ENCODE measurements around the gene GGTLC1. TPM values are rescaled to one million over a fixed set of nuclear protein-coding genes. Genes with fewer than 3 reads are reported as not detected.

Gene GGTLC1
- under 1 TPM in 1 of 3 donors, not detected in 2; 0.39 TPM for polyA plus RNA-seq

GRCh38 chr20:23988561-23988960, at the start of gene GGTLC1:
TSS of gene GGTLC1 (minus strand) at chr20:23988779. CDS start at chr20:23986611, 2,168 bp downstream.
- no peak within 1 kb of the TSS for H3K27ac ChIP-seq (ENCODE audit: low read depth, low read length)
- 87 to 92% (median 89%) methylated on average over 24 to 25 of the region's 26 CpGs for WGBS, 3 donors

- WGBS, 3 donors: 17 to 67% (median 61%) methylated on average over 2 of the region's 2 CpGs
- H3K27ac ChIP-seq (ENCODE audit: low read depth, low read length): no peak overlapping the region
Measured at GRCh38 chr20:24034820-24035219, 46.2 kb upstream of the GGTLC1 start.

GRCh38 chr20:24033565-24033964, 45.0 kb upstream of the GGTLC1 start:
- 78 to 94% (median 87%) methylated on average over 3 of the region's 3 CpGs for WGBS, 3 donors
- no peak overlapping the region for H3K27ac ChIP-seq (ENCODE audit: low read depth, low read length)

- no peak overlapping the region for H3K27ac ChIP-seq (ENCODE audit: low read depth, low read length)
Measured at GRCh38 chr20:24033151-24033550, 44.6 kb upstream of the GGTLC1 start.

- no peak overlapping the region for H3K27ac ChIP-seq (ENCODE audit: low read depth, low read length)
- 74 to 88% (median 78%) methylated on average over 5 of the region's 5 CpGs for WGBS, 3 donors
Measured at GRCh38 chr20:24032400-24032898, 43.9 kb upstream of the GGTLC1 start.

GRCh38 chr20:24027229-24027628, 38.6 kb upstream of the GGTLC1 start:
- 17 to 46% (median 21%) methylated on average over 6 of the region's 6 CpGs for WGBS, 3 donors
- no peak overlapping the region for H3K27ac ChIP-seq (ENCODE audit: low read depth, low read length)

- WGBS, 3 donors: 82 to 94% (median 93%) methylated on average over 4 of the region's 4 CpGs
- no peak overlapping the region for H3K27ac ChIP-seq (ENCODE audit: low read depth, low read length)
Measured at GRCh38 chr20:24022621-24023180, 34.1 kb upstream of the GGTLC1 start.

- H3K27ac ChIP-seq (ENCODE audit: low read depth, low read length): no peak overlapping the region
- 60 to 74% (median 64%) methylated on average over 2 of the region's 2 CpGs for WGBS, 3 donors
Measured at GRCh38 chr20:24018796-24019195, 30.2 kb upstream of the GGTLC1 start.

- no peak overlapping the region for H3K27ac ChIP-seq (ENCODE audit: low read depth, low read length)
- 33 to 40% (median 34%) methylated on average over 3 of the region's 3 CpGs for WGBS, 3 donors
Measured at GRCh38 chr20:24017458-24017755, 28.8 kb upstream of the GGTLC1 start.

- WGBS, 3 donors: 35 to 84% (median 72%) methylated on average over 8 of the region's 8 CpGs
- H3K27ac ChIP-seq (ENCODE audit: low read depth, low read length): no peak overlapping the region
Measured at GRCh38 chr20:24016607-24017457, 28.3 kb upstream of the GGTLC1 start.

GRCh38 chr20:24013953-24014352, 25.4 kb upstream of the GGTLC1 start:
- WGBS, 3 donors: 53 to 85% (median 74%) methylated on average over 3 of the region's 3 CpGs
- no peak overlapping the region for H3K27ac ChIP-seq (ENCODE audit: low read depth, low read length)

GRCh38 chr20:24011282-24011681, 22.7 kb upstream of the GGTLC1 start:
- 72 to 90% (median 86%) methylated on average over 6 of the region's 6 CpGs for WGBS, 3 donors
- H3K27ac ChIP-seq (ENCODE audit: low read depth, low read length): no peak overlapping the region

GRCh38 chr20:24007758-24008157, 19.2 kb upstream of the GGTLC1 start:
- no peak overlapping the region for H3K27ac ChIP-seq (ENCODE audit: low read depth, low read length)
- 47 to 89% (median 82%) methylated on average over 3 of the region's 3 CpGs for WGBS, 3 donors

GRCh38 chr20:24007073-24007595, 18.6 kb upstream of the GGTLC1 start:
- no peak overlapping the region for H3K27ac ChIP-seq (ENCODE audit: low read depth, low read length)
- WGBS, 3 donors: 68 to 73% (median 69%) methylated on average over 8 of the region's 8 CpGs

- H3K27ac ChIP-seq (ENCODE audit: low read depth, low read length): no peak overlapping the region
- WGBS, 3 donors: 75 to 90% (median 82%) methylated on average over 7 of the region's 7 CpGs
Measured at GRCh38 chr20:24006626-24007025, 18.0 kb upstream of the GGTLC1 start.

GRCh38 chr20:24004471-24004870, 15.9 kb upstream of the GGTLC1 start:
- 40 to 70% (median 69%) methylated on average over 9 of the region's 9 CpGs for WGBS, 3 donors
- no peak overlapping the region for H3K27ac ChIP-seq (ENCODE audit: low read depth, low read length)

GRCh38 chr20:24002896-24003295, 14.3 kb upstream of the GGTLC1 start:
- WGBS, 3 donors: 91 to 97% (median 94%) methylated on average over 13 of the region's 13 CpGs

GRCh38 chr20:24001712-24002405, 13.3 kb upstream of the GGTLC1 start:
- 78 to 84% (median 81%) methylated on average over 7 of the region's 7 CpGs for WGBS, 3 donors
- H3K27ac ChIP-seq (ENCODE audit: low read depth, low read length): no peak overlapping the region

More at GRCh38 chr20:24002896-24003295, 14.3 kb upstream of the GGTLC1 start:
- H3K27ac ChIP-seq (ENCODE audit: low read depth, low read length): no peak overlapping the region

- H3K27ac ChIP-seq (ENCODE audit: low read depth, low read length): no peak overlapping the region
- 64 to 82% (median 79%) methylated on average over 4 of the region's 4 CpGs for WGBS, 3 donors
Measured at GRCh38 chr20:23998844-23999243, 10.3 kb upstream of the GGTLC1 start.
